ENCODE data around the gene TAMALIN.

Gene TAMALIN

GRCh38 chr12:52010692-52011601, 4.2 kb downstream of the TAMALIN start:
- TF ChIP-seq REST (IDR thresholded peaks at IDR 0.05; ENCODE audit: insufficient read depth in 1 of 2, low read depth in 2 of 2, low read length in 2 of 2) (no peak), FOXP2 (optimal IDR thresholded peaks at IDR 0.05; ENCODE audit: borderline replicate concordance, extremely low read depth, extremely low read length, insufficient read depth) (no peak), TAF1 (IDR thresholded peaks at IDR 0.05; ENCODE audit: borderline replicate concordance, insufficient read depth, low read length) (no peak), SIN3A (IDR thresholded peaks at IDR 0.05; ENCODE audit: borderline replicate concordance, insufficient read depth, low read length) (no peak), POLR2AphosphoS5 (IDR thresholded peaks at IDR 0.05; ENCODE audit: low read depth, low read length) (no peak)

DNA sequence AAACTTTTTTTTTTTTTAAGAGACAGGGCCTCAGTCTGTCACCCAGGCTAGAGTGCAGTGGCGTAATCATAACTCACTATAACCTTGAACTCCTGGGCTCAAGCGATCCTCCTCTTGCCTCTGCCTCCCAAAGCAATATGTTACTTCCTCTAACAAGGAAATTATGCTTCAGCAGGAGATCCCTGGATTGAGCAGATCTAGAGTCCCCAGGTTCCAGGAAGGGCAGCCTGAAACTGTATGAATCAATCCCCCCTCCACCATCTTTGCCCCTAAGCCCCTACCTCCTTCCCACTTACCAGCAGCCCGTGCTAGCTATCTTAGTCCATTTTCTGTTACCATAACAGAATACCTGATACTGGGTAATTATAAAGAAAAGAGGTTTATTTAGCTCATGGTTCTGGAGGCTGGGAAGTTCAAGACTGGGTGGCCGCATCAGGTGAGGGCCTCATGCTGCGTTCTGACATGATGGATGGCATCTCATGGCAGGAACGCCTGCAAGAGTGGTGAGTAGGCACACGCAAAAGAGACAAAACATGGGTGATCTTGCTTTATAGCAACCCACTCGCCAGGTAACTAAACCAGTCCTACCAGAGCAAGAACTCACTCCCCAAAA, 5.0 kb downstream of the TAMALIN start:
- no peak for TF ChIP-seq POLR2AphosphoS5 (IDR thresholded peaks at IDR 0.05; ENCODE audit: low read depth, low read length)
- no peak for TF ChIP-seq TAF1 (IDR thresholded peaks at IDR 0.05; ENCODE audit: borderline replicate concordance, insufficient read depth, low read length)
- TF ChIP-seq FOXP2 (optimal IDR thresholded peaks at IDR 0.05; ENCODE audit: borderline replicate concordance, extremely low read depth, extremely low read length, insufficient read depth) = no peak
- TF ChIP-seq REST (IDR thresholded peaks at IDR 0.05; ENCODE audit: insufficient read depth in 1 of 2, low read depth in 2 of 2, low read length in 2 of 2) = no peak
- no peak for TF ChIP-seq SIN3A (IDR thresholded peaks at IDR 0.05; ENCODE audit: borderline replicate concordance, insufficient read depth, low read length)

DNA sequence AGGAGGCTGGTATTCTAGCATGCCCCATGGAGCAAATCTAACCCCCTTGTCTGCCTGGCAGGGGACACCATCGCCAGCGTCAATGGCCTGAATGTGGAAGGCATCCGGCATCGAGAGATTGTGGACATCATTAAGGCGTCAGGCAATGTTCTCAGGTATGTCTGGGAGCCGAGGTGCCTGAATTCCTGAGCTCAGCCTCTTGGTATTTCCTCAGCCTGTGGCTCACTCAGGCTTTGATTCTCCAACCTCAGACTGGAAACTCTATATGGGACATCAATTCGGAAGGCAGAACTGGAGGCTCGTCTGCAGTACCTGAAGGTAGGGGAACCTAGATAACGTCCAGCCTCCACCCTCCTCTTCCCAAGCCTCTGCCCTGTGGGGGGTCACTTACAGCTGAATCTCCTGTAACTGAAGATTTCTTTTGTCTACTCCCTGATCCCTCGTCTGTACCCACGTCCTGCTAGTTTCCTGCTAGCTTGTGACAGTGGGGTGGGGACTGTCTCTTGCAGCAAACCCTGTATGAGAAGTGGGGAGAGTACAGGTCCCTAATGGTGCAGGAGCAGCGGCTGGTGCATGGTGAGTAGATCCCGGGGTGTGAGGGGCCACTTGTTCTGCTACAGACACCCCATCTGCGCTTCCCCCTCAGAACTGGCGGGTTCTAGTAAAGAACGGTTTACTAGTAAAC, 7.0 kb downstream of the TAMALIN start:
- TF ChIP-seq FOXP2 (optimal IDR thresholded peaks at IDR 0.05; ENCODE audit: borderline replicate concordance, extremely low read depth, extremely low read length, insufficient read depth) (no peak), POLR2AphosphoS5 (IDR thresholded peaks at IDR 0.05; ENCODE audit: low read depth, low read length) (no peak), TAF1 (IDR thresholded peaks at IDR 0.05; ENCODE audit: borderline replicate concordance, insufficient read depth, low read length) (no peak), SIN3A (IDR thresholded peaks at IDR 0.05; ENCODE audit: borderline replicate concordance, insufficient read depth, low read length) (no peak), REST (IDR thresholded peaks at IDR 0.05; ENCODE audit: insufficient read depth in 1 of 2, low read depth in 2 of 2, low read length in 2 of 2) (no peak)

DNA sequence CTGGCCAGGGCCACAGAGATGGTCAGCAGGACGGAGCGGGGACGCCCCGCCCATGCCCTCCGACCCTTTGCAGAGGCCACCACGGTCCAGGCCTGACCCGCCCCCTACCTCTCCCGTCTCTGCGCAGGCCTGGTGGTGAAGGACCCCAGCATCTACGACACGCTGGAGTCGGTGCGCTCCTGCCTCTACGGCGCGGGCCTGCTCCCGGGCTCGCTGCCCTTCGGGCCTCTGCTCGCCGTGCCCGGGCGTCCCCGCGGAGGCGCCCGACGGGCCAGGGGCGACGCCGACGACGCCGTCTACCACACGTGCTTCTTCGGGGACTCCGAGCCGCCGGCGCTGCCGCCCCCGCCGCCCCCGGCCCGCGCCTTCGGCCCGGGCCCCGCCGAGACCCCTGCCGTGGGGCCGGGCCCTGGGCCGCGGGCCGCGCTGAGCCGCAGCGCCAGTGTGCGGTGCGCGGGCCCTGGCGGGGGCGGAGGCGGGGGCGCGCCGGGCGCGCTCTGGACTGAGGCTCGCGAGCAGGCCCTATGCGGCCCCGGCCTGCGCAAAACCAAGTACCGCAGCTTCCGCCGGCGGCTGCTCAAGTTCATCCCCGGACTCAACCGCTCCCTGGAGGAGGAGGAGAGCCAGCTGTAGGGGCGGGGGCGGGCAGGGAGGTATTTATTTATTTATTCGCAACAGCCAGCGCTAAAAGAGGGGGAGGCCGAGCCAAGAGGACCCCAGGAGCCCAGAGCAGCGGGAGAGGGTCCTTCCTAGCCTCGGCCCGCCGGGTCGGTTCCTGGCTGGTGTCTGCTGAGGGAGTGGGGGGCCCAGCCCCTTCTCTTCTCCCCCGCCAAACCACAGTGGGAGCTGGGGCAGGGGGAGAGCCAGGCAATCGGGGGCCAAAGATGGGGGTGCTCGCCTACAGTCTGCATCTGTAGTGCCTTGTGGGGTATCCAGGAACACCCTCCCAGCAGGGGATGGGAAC, 8.1 kb downstream of the TAMALIN start:
- TF ChIP-seq FOXP2 (optimal IDR thresholded peaks at IDR 0.05; ENCODE audit: borderline replicate concordance, extremely low read depth, extremely low read length, insufficient read depth) (no peak), TAF1 (IDR thresholded peaks at IDR 0.05; ENCODE audit: borderline replicate concordance, insufficient read depth, low read length) (no peak), REST (IDR thresholded peaks at IDR 0.05; ENCODE audit: insufficient read depth in 1 of 2, low read depth in 2 of 2, low read length in 2 of 2) (no peak), POLR2AphosphoS5 (IDR thresholded peaks at IDR 0.05; ENCODE audit: low read depth, low read length) (no peak), SIN3A (IDR thresholded peaks at IDR 0.05; ENCODE audit: borderline replicate concordance, insufficient read depth, low read length) (no peak)
